ENCODE results near the gene HID1. TPM values are rescaled to one million over a fixed set of nuclear protein-coding genes. Genes with fewer than 3 reads are reported as not detected.

HID1 gene
- total and polyA plus RNA-seq, 2 of the 4 experiments (the other 2 are of a cell fraction): 0.18 to 1.7 TPM

- intact Hi-C loops (cut with micrococcal nuclease): no loop called here
- no TSS peak for BruUV-seq (replicated peaks)
- no peak overlapping the region for H2BK20ac ChIP-seq (ENCODE audit: low read depth, low read length)
- H2AFZ ChIP-seq (replicated peaks; ENCODE audit: low read length, poor library complexity): no peak overlapping the region
- H2BK120ac ChIP-seq (ENCODE audit: low read depth, low read length): no peak overlapping the region
- no peak for ATAC-seq (ENCODE audit: low read depth)
- H3K4me2 ChIP-seq (ENCODE audit: low read depth, low read length): no peak overlapping the region
- no peak overlapping the region for H3K14ac ChIP-seq (replicated peaks; ENCODE audit: low read depth, low read length)
- no peak overlapping the region for H3K4me3 ChIP-seq (ENCODE audit: insufficient read depth, low read depth, low read length)
- dilution Hi-C loops (cut with HindIII; ENCODE audit: low sequenced_read_pairs, unreplicated experiment): no loop called here
- POLR2A ChIA-PET (ENCODE audit: unreplicated experiment): no interaction called here
- no peaks in the 10 kb centered on the region for H3K4me1 ChIP-seq (ENCODE audit: control insufficient read depth, insufficient read depth, low read length)
- CTCF ChIA-PET: interaction anchor here (0.6 kb wide), 1 partner anchor 459 kb away, joined by 3 read pairs; no protein-coding TSS in a partner anchor
- H3K56ac ChIP-seq (ENCODE audit: extremely low read depth, insufficient read depth, low read length): no peak overlapping the region
- H2BK15ac ChIP-seq (ENCODE audit: low read depth, low read length): no peak overlapping the region
- H3K27ac ChIP-seq (ENCODE audit: insufficient read depth, low read length): no peak overlapping the region
- no peak overlapping the region for H2AK9ac ChIP-seq (replicated peaks; ENCODE audit: low read depth, low read length, poor library complexity)
- no peaks in the 10 kb centered on the region for H3K9me3 ChIP-seq (ENCODE audit: control insufficient read depth, insufficient read depth, low read length)
- peaks cover 3 to 23% of the 10 kb centered on the region in 2 experiments; a peak in 2 of 4 replicates for H3K79me1 ChIP-seq (ENCODE audit: low read depth in 1 of 2, low read length in 2 of 2)
- no peaks in the 10 kb centered on the region for H3K27me3 ChIP-seq (ENCODE audit: control insufficient read depth, insufficient read depth, low read length)
- 100% methylated on average over 3 of the region's 5 CpGs; no CpG with 5 or more reads in 1 of the 2 experiments for WGBS, 2 experiments (ENCODE audit: extremely low coverage in 2 of 2, insufficient read length in 1 of 2)
- no peak overlapping the region for H2AK5ac ChIP-seq (ENCODE audit: low read depth, low read length)
- in situ Hi-C loops (cut with MboI; ENCODE audit: low sequenced_read_pairs): no loop called here
- no peak overlapping the region for H3K23ac ChIP-seq (ENCODE audit: low read depth, low read length)
- TF ChIP-seq POLR2A (IDR thresholded peaks at IDR 0.05; ENCODE audit: low read depth, low read length) (no peak), CHD1 (IDR thresholded peaks at IDR 0.05; ENCODE audit: low read depth, low read length) (no peak), RAD21 (IDR thresholded peaks at IDR 0.05; ENCODE audit: low read length) (no peak), ELK1 (IDR thresholded peaks at IDR 0.05; ENCODE audit: borderline replicate concordance, low read depth, low read length) (no peak), BHLHE40 (IDR thresholded peaks at IDR 0.05; ENCODE audit: low read depth, low read length) (no peak), MAFK (IDR thresholded peaks at IDR 0.05; ENCODE audit: low read depth, low read length) (no peak), NFE2L2 (IDR thresholded peaks at IDR 0.05; ENCODE audit: low read depth, low read length) (no peak), RFX5 (IDR thresholded peaks at IDR 0.05; ENCODE audit: low read depth, low read length) (no peak)
- no peak overlapping the region for H4K91ac ChIP-seq (ENCODE audit: insufficient read depth, low read depth, low read length)
- H3K4ac ChIP-seq (ENCODE audit: low read depth, low read length): no peak overlapping the region
- peaks cover 31% of the 10 kb centered on the region for H3K36me3 ChIP-seq (ENCODE audit: control insufficient read depth, insufficient read depth, low read length)
- H3K9ac ChIP-seq (ENCODE audit: low read depth, low read length): no peak overlapping the region
- no peak overlapping the region for H4K5ac ChIP-seq (ENCODE audit: low read depth, low read length)
- DNase-seq: no peak
- H4K20me1 ChIP-seq (ENCODE audit: insufficient read depth, low read length): no peaks in the 10 kb centered on the region
- H2BK5ac ChIP-seq (ENCODE audit: low read depth, low read length, poor library complexity, severe bottlenecking): no peak overlapping the region
- H4K8ac ChIP-seq (ENCODE audit: low read depth in 2 of 2, low read length in 2 of 2): no peak overlapping the region
- H3K18ac ChIP-seq (ENCODE audit: low read depth, low read length): no peak overlapping the region
- H3K9me1 ChIP-seq (ENCODE audit: insufficient read depth, low read length): no peaks in the 10 kb centered on the region; the same call in 1 of the 2 replicates
Measured at GRCh38 chr17:75019146-75019545, 46.6 kb upstream of the HID1 start.
